HG03095 (cell line): ENCODE measurements around the gene GATA3.

ENCODE experiments used
- ATAC-seq: cut with Tn5 transposase; IDR thresholded peaks from one replicate; pipeline ENCODE4 v1.9.1; 2021; ENCODE audit warnings: moderate library complexity; ENCODE audit not compliant: unreplicated experiment

Gene GATA3

GRCh38 chr10:8063128-8063908, 8.8 kb downstream of the GATA3 start:
- no peak for ATAC-seq

GRCh38 chr10:8063935-8064334, 9.4 kb downstream of the GATA3 start:
- no peak for ATAC-seq

DNA sequence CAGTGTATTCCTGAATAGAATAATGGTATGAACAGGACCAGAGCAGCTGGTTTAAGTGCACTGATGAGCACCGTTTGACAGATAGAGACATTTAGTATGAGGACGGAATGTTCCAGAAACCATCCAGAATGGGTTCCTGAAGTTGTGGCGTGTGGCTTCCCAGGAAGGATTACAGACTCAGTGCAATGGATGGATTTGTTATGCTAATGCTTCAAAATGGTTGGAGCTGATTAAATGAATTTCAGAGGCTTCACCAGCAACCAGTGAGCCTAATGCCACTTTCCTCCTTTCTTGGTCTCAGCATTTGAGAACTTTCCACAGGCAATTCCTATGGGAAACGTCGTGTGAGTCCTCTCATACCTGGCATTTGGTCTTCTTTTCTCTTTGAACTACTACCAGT, 9.9 kb downstream of the GATA3 start:
- ATAC-seq: no peak

GRCh38 chr10:8065651-8066050, 11.2 kb downstream of the GATA3 start:
- ATAC-seq: no peak

GRCh38 chr10:8066124-8066523, 11.6 kb downstream of the GATA3 start:
- no peak for ATAC-seq

- ATAC-seq: no peak
Measured at GRCh38 chr10:8066797-8067196, 12.3 kb downstream of the GATA3 start.

DNA sequence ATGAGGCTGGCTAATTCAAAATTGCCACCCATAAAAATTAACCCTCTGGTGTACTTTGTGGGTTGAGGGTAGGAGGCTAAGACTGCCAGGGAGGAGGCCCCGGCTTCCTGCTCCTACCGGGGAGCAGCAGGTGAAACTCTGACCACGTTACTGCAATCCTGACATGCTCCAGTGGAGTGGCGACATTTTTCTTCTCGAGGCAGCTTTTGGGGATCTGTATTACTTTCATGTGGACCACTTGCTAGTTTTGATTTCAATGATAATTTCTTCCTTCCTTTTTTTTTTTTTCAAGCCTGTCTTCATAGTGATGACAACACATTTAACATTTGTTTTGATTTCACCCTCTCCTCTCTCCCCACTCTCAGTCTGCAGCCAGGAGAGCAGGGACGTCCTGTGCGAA, 14.6 kb downstream of the GATA3 start:
- ATAC-seq: no peak

DNA sequence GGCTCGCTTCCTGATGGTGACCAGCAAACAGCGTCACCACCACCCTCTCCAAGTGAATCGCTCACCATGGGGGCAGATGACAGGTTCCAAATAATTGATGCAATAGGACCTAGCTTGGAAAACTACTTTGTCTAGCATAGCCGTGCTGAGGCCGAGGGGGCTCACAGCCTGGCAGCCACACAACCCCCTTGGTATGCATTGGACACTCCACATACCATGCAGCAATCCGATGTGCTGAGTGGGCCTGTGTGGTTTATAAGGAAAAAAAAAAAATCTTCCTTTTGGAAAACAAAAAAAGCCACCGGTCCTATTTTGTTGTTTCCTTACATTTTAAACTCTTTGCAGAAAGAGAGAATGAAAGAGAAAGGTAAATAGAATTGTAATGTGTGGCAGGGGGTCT, 15.1 kb downstream of the GATA3 start:
- no peak for ATAC-seq

DNA sequence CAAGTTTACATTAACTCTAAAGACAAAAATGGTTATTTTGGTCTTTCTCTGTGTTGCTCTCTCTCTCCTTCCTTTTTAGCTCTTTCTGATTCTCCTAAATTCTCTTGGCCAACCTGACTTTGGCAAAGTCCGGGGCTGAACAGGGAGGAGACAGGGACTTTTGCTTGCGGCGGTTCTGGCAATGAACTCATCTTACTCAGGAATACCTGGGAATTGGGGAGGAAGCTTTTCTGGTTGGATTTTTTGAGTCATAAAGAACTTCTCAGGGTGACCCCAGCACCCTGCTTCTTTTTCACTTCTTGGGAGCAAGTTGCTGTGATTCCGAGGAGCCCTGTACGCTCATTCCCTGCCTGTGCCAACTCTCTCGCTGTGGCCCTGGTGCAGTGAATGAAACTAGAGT, 16.0 kb downstream of the GATA3 start:
- no peak for ATAC-seq

- ATAC-seq: no peak
Measured at GRCh38 chr10:8071006-8071405, 16.5 kb downstream of the GATA3 start.

DNA sequence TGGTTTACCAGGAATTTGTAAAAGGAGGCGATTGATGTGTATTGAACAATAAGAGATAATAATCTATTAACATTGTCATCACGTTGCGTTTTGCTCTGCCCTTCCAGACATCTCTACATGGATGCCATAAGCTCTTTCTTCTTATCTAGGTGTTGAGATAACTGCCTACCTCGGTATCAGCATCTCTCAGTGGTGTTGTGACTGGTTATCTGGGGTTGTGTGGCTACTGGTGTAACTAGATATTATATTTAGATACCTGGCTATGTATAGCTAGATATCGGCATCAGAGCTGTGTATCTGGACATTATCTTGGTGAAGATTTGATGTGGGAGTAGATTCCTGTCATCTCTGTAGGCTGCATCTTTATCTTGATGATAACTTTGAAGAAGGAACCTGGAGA, 17.2 kb downstream of the GATA3 start:
- no peak for ATAC-seq

- ATAC-seq: no peak
Measured at GRCh38 chr10:8072211-8072610, 17.7 kb downstream of the GATA3 start.

- no peak for ATAC-seq
Measured at GRCh38 chr10:8073691-8074416, 19.4 kb downstream of the GATA3 start.

- ATAC-seq: no peak
Measured at GRCh38 chr10:8074881-8075280, 20.4 kb downstream of the GATA3 start.

DNA sequence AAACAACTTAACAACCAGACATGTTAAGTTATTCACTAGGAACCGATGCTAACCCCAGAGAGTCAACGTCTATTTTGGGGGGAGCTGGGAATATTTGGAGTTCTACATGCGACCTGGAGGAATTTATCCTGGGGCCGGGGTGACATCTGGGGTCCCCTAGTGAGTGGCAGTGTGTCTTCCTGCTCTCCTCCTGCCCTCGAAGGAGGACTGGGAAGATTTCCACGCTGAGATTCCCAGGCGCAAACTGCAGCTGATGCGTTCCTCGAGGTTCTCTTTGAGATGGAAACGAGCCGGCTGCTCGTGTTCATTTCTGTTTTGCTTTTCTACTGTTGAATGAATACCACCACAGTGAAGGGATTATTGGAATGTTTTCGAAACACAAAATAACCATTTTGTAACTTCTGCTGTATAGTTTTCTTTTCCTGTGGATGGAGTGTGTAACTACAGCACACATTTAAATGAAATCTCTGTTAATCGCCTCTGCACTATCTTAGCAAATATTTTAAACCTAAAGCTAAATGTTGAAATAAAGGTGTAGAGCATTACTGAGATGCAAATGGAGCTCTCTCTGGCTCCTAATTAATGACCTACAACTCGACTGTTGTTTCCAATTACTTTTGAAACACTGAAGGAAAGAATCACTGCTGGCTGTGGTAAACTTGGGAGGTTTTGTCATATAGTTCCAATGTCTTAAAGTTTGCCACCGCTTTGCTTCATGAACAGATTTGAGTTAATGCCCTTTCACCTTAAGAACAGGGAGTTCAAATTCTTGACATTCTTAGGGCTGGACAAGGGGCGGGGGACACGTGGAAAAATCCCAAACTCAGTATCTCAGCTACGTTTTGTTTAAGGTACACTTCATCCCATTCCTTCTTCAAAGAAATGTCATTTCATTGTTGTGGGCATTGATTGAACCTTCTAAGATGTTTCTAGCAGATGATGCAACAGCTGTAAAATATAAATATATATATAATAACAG, 21.1 kb downstream of the GATA3 start:
- no peak for ATAC-seq

- no peak for ATAC-seq
Measured at GRCh38 chr10:8076933-8077332, 22.4 kb downstream of the GATA3 start.

GRCh38 chr10:8078027-8078426, 23.5 kb downstream of the GATA3 start:
- ATAC-seq: no peak

- ATAC-seq: no peak
Measured at GRCh38 chr10:8079126-8079525, 24.6 kb downstream of the GATA3 start.

GRCh38 chr10:8084799-8085198, 30.3 kb downstream of the GATA3 start:
- no peak for ATAC-seq

DNA sequence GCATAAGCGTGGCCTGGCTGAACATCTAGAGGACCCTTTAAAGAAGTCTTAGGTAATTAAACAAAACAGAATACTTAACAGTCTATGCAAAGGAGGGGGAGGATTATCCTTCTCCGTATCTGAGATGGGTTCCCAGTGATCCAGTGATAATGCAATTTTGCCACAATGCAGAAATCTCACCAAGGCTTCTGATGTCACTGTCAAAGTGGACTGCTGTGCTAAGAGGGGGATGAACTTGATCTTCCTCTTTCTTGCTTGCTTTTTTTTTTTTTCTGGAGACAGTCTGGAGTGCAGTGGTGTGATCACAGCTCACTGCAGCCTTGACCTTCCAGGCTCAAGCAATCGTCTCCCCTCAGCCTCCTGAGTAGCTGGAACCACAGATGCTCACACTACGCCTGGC, 30.8 kb downstream of the GATA3 start:
- ATAC-seq: no peak

GRCh38 chr10:8086315-8086714, 31.8 kb downstream of the GATA3 start:
- no peak for ATAC-seq
